GM18508 (cell line): ENCODE measurements around the gene AADACL4.

Experiments used
- ATAC-seq: cut with Tn5 transposase; IDR thresholded peaks from one replicate; pipeline ENCODE4 v1.9.1; 2021; ENCODE audit warnings: moderate number of reproducible peaks; ENCODE audit not compliant: insufficient read depth, unreplicated experiment

The AADACL4 gene

DNA sequence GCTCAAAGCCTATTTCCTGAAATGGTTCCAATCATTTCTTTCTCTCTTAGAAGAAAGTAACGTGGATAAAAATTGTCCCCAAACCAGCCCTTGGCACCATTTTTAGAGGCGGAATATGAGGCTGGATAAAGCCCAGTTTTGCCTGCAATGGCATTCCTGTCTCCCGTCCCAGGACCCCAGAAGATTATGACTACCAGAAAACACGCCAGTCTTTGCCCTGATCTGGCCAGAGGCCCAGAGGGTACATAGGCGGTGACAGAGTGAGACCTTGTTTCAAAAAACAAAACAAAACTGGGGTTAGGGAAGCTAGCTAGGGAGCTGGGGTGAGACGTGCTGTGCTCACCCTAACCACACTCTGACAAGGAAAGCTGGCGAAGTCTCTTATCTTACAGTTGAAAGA, at the start of gene AADACL4:
Gene AADACL4 (plus strand): TSS at position 301 of the 400 bp plus-strand sequence. CDS start 462 bp downstream, outside the sequence.
- no peak for ATAC-seq

DNA sequence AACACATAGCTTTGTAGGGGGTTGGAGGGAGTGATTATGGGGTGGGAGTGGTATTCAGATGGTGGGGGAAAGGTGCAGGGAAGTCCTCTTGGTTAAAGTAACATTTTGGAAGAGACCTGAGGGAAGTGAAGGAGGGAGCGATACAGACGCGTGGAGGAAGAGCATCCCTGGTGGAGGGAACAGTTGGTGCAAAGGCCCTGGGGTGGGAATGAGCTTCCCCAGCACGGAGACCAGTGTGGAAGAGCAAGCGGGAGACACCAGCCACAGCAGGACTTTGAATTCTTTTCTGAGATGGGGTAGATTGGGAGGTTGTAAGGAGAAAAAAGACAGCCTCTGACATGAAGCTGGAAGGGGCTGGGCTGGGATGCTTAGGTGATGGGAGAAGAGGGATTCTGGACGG, 49.4 kb upstream of the AADACL4 start:
- no peak for ATAC-seq

DNA sequence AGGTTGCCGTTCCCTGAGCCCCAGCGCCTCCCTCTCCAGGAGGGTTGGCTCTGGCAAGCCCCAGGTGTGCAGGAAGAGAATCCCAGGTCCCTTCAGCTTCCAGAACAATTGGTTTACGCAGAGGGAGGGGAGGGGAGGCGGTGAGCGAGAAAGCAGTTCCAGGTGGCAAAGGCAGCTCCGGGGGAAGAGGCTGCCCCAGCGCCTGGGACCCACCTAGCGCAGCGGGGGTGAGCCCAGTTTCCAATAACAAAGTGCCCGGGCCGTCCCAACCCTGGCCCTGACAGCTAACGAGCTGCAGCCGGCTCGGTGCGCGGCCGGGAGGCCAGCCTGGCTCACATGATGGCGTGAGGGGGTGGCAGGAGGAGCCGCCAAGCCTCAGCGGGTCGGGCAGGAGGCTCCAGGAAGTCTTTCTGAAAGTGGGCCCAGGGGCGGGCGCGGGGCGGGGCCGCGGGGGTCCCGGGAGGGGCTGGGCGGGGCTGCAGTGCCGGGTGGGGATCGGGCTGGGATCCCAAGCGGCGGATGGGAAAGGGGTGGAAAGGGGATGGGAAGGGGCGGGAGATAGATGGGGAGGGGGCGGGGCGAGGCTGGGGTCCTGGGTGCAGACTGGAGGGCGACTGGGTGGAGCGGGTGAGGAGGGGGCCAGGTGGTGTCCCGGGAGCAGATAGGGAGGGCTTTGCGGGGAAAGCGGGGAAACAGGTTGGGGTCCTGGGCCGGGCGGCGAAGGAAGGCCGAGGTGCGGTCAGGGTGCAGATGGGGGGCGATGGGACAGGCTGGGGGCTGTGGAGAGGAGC, 48.7 kb upstream of the AADACL4 start:
- ATAC-seq: no peak

DNA sequence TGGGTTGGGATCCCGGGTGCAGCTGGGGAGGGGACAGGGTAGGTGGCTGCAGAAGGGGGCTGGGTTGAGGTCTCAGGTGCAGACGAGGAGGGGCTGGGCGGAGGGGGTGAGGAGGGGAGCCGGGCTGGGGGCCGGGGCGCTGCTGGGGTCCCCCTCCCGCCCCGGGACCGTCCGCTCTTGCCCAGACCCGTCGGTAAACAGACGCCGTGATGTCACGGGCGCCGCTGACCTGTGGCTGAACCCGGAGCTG, 48.2 kb upstream of the AADACL4 start:
- ATAC-seq: no peak

DNA sequence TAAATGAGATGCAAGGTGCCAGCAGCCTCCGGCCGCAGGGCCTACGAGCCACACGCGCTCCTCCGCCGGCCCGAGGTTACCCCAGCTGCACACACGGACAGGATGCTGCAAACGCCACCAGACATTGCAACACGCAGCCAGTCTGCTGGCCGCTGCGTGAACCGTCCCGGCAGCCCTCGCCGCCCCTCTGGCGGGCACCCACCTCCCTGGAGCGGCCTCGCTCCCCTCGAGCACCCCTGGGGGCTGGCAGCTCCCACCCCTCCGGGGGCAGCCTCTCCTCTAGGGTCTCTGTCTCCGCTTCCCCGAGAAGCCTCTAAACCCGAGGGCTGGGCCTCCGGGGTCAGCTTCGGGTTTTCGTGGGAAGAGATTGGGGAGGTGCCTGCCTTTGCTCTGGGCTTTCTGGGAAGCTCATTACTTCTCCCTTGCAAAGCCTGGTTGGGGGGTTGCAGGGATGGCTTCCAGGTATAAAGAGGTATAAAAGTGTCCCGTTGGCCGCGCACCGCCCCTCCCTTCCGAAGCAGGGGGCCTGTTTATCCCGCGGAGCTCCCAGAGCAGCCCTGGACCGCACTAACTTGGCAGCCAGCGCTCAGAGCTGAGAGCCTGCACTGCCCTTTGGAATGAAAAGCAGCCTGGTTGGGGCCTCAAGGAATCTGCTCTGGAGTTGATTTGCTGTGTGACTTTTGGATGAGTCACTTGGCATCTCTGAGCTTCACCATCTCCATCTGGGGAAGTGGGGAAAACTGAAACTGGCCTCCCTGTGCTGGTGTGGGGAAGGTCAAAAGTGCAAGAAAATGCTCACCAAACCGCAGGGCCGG, 47.7 kb upstream of the AADACL4 start:
- ATAC-seq: no peak

DNA sequence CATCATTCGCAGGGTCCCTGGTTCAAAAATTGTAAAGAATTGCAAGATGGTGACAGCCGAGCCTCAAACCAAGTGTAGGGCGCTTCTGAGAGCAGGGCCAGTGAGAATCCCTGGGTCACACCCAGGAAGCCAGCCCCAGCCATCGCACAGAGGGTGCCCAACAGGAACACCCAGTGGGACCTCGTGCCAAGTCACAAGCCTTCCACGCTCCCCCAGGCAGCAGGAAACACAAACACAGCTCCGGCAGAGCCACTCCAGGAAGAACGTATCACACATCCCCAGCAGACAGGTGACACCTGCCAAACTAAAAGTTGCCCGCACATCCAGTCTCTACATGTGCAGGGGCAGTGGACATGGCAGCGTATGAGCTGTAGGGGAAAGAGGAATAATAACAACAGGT, 46.1 kb upstream of the AADACL4 start:
- no peak for ATAC-seq

DNA sequence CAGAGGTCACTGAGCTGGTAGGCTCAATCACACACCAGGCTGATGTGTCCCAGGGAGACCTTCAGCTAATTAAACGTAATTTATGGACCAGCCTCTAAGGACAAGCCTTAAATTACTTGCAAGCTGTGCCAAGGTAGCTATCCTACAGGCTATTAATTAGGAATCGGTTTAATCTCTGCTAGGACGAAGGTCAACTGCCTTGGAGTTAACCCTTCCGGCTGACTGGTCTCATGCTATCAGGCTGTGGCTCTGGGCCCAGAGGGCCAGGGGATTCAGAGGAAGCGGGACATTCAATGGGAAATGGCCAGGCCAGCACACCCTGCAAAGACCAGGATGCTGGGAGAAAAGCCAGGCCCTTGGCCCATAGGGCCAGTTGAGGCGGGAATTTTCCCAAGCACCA, 44.9 kb upstream of the AADACL4 start:
- ATAC-seq: no peak

DNA sequence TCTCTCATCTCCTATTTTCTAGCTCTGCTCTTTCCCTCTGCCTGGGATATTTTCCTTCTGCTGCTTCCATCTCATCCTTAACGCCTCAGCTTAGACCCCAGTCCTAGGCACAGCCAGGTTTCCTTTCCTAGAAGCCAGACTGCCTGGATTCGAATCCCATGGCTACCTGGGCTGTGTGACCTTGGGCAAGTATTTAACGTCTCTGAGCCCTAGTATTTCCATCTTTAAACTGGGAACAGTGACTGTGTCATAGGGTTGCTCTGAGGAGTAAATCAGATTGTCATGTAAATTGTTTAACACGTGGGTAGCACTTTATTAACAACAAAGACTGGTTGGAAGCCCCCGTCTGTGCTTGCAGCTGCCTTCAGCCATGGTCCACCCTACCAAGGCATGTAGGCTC, 44.2 kb upstream of the AADACL4 start:
- ATAC-seq: no peak

DNA sequence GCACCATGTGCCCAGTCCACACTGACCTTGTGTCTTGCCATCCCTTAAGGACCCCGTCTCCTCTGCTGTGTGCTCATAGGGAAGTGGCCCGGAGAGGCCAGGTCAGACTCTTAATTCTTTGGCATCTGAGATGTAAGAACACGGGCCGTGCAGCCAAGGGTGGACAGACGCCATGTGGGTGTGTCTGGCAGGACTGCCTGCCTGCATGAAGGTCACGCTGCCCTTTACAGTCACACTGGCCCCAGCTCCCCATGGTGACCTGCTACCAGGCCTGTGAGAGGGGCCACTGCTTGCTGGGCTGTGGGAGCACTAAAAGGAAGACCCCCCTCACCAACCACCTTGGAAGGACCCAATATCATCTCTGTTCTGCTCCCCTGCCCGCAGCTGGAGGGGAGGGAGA, 43.5 kb upstream of the AADACL4 start:
- no peak for ATAC-seq

DNA sequence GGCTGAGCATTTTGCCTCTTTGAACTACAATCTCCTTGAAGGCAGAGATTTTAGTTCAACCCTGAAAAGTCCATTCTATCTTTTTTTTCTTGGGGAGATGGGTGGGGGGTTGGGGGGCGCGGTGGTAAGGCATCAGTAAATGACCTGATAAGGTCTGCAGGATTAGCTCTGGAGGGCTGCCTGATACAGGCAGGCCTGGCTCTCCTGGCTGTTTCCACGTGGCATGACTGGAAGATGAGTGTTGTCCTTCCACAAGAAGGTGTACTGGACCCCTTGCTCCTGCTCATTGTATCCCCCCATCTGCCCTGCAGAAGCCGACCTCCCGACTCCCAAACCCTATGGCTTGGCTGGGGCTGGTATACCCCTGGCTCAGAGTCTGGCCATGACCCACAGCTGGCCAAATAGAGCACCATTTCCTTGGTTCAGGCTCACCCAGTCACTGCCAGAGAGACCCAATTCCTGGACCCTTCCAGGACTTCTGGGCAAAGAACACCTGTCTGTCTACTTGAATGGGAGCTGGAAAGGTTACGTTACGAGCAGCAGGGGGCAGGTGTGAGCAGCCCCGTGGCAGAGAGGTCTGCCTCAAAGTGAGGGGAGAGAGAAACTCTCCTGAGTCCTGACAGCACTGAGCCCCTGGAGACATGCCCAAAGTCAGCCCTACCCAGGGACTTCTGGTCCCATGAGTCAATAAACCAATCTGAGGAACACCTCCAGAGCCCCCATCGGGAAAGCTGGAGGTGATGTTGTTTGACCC, 42.8 kb upstream of the AADACL4 start:
- ATAC-seq: no peak

DNA sequence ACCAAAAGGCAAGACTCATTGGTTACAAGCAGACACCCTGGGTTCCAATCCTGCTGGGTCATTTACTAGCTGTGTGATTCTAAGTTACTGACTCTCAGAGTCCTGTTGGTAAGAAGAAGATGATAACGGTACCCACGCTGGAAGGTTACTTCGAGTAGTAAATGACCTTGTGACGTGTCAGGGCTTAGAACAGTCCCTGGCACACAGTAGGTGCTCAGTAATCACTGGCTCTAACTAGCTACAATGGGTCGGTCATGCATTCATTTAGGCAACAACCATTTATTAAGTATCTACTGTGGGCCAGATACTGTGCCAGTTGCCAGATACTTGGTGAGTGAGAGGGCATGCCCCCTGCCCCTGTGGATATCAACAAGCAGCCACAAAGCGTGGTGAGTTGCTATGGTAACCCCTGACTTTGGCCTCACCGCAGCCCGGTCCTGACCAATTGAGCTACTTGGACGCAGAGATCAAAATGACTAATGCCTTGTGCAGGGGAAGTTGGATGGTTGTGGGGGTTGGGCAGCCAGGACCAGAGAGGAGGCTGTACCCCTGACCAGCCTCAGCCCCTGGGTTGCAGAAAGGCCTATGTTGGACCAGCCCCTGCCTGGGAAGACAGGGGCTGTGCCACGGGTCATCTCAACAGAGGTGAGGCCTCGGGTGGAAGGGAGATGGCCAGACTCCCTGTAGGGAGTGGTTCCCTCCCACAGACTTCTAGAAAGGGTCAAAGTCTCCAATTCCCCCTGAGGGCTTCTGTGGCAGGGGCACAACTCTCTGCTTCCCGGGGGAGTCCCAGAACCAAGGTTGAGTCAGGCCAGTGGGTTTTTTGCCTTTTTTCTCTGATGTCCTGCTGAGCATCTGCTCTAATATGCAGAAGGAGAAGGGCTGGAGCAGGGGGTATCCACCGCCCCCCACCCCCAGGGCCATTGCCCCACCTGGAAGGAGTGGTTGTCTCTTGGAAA, 41.9 kb upstream of the AADACL4 start:
- ATAC-seq: no peak

DNA sequence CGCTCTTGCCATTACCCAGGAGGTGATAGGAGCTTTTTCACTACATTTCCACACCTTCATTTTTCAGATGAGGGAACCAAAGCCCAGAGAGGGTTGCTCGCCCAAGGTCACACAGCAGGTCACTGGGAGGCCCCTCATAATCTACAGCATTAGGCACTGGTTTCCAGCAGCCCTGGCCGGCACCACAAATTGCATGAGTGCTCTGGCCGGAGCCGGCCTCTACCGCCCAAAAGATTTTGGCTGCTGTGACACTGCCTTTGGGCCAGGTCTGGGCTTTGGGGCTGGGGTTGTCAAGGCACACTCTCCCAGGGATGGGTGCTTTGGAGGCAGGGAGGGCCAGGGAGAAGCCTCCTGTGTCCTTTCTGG, 41.2 kb upstream of the AADACL4 start:
- no peak for ATAC-seq

DNA sequence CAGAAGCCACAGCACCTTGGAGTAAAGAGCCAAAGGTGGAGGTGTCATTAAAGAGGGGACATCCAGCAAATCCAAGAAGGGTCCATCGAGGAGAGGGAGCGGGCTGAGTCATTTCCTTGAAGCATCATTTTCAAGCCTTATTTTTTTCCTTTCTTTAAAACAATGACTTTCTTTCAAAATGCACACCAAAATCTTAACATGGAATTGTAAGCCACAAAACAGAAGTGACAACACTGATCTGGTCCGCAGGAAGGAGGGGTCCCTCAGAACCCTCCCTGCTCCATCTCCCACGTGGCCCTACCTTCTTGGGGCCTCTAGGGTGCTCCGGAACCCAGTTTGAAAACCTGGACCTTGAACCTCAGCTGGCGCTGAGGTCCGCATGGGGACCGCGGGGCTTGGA, 40.7 kb upstream of the AADACL4 start:
- no peak for ATAC-seq

DNA sequence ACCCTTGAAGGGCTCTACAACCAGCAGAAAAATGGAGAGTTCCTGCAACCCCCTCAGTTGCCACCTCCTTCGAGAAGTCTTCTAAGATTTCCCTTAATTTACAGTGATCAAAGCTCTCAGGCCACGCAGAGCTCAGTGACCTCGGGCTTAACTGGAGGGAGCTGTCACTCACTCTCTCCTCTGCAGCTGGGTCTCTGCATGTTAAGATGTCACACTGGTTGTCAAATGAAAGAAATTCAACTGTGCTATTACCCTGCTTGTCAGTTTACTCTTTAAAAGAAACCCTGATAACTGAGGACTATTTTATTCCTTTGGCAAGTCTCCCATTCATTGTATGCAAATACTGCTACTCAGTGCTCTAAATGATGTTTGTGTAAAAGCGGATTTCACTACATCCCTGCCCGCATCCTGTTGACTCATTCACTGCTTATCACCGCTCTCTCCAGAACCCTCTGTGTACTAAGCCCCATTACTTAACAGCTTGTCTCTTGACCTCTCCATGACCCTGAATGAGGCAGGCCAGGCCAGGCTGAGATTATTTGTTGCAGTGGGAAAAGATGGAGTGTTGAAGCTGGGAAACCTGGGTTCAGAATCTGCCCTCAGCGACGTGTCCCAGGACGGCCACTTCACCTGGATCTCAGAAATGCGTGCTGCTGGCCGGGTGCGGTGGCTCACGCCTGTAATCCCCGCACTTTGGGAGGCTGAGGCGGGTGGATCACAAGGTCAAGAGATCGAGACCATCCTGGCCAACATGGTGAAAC, 39.6 kb upstream of the AADACL4 start:
- ATAC-seq: no peak

DNA sequence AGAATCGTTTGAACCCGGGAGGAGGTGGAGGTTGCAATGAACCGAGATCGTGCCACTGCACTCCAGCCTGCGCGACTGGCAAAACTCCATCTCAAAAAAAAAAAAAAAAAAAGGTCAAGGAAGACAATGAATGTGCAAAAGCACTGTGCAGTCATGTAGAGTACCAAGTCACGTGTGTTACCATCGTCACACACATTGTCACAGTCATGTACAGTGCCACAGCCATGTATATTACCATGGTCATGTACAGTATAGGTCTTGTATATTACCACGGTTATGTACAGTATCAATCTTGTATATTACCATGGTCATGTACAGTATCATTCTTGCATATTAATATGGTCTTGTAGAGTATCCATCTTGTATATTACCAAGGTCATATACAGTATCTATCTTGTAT, 38.9 kb upstream of the AADACL4 start:
- no peak for ATAC-seq

DNA sequence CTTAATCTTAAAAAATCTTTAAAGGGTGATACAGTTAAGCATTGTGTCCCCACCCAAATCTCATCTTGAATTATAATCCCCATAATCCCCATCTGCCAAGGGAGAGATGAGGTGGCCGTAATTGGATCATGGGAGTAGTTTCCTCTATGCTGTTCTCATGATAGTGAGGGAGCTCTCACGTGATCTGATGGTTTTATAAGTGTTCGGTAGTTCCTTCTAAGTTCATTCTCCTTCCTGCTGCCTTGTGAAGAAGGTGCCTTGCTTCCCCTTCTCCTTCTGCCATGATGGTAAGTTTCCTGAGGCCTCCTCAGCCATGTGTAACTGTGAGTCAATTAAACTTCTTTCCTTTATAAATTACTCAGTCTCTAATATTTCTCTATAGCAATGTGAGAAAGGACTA, 36.6 kb upstream of the AADACL4 start:
- ATAC-seq: no peak

DNA sequence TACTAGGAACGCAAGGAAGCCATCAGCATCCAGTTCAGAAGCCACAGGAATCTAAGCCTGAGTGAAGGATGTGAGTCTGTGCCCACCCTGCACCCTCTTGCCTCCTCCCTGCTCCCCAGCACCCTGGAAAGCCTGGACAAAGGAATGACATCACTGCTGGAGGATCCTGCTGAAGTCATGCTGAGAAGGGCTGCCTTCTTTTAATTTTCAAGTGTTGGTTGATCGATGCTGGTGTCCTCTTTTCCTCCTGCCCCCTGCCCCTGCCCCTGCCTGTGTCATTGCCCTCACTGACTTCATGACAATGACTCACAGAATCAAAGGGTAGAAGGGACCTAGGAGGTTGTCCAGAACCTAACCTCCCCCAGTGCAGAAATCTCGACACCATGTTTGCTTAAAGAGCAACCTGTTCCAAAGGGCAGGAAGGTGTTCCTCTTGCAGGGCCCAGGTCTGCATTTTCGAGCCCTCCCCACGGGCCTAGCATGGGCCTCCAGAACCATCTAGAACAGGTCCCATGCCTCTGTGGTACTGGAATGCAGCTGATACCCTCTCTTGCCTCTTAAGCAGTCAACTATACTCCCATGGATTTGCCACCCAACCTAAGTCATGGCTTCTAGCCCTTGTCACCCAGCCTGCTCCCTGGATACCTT, 35.5 kb upstream of the AADACL4 start:
- ATAC-seq: no peak

DNA sequence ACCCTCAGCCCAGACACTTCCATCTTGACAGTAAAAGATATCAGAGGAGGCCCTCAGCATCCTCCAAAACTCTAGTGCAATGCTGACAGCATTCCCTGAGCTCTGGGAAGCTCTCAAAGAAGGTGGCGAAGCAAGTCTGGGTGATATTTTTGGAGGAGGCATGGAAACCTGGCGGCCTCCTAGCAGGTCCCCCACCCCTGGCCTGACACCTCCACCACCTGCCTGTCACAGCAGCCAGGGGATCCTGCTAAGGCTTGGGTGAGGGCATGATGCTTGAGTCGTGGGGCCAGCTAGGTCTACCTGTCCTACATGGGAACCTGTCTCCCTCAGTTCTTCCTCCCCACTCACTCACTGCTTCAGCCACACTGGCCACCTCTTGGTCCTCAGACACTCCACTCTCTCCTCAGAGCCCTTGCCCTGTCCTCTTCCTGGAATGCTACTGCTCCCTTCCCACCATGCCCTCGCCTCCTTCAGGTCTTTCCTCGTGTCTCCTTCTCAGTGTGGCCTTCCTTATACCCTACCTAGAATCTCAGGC, 34.3 kb upstream of the AADACL4 start:
- ATAC-seq: no peak
